Liver (tissue), 9 donors: Measurements from ENCODE around the gene CACNA1I. TPM values are rescaled to one million over a fixed set of nuclear protein-coding genes. Genes with fewer than 3 reads are reported as not detected.

ENCODE experiments used
- DNase-seq: peaks from one replicate; pipeline ENCODE4 v3.0.0-alpha.2; 2017; ENCODE audit warnings: low spot score
- H3K27ac ChIP-seq, 2 donors: one replicate each; pipeline ENCODE4 v1.7.0; 2013; ENCODE audit warnings: inconsistent platforms in 2 of 2, low read length in 2 of 2, control low read depth in 1 of 2, low read depth in 1 of 2, mild to moderate bottlenecking in 1 of 2
- H3K27me3 ChIP-seq, 4 donors: one replicate each; pipeline versions ENCODE4 v1.6.1 to v1.7.0; 2013; ENCODE audit warnings: low read length in 3 of 4, inconsistent platforms in 1 of 4, mild to moderate bottlenecking in 1 of 4, moderate library complexity in 1 of 4; ENCODE audit not compliant: control insufficient read depth in 4 of 4, insufficient read depth in 4 of 4
- H3K36me3 ChIP-seq, 4 donors: one replicate each; pipeline versions ENCODE4 v1.6.1 to v1.7.0; 2013; ENCODE audit warnings: low read length in 3 of 4, mild to moderate bottlenecking in 3 of 4, low read depth in 1 of 4, moderate library complexity in 1 of 4; ENCODE audit not compliant: control insufficient read depth in 4 of 4, insufficient read depth in 3 of 4
- H3K4me1 ChIP-seq, 4 donors: one replicate each; pipeline versions ENCODE4 v1.6.1 to v1.7.0; 2013; ENCODE audit warnings: low read length in 3 of 4, mild to moderate bottlenecking in 3 of 4, moderate library complexity in 1 of 4; ENCODE audit not compliant: control insufficient read depth in 4 of 4, insufficient read depth in 4 of 4
- H3K4me3 ChIP-seq, 3 donors: one replicate each; pipeline versions ENCODE4 v1.6.1 to v1.7.0; 2013; ENCODE audit warnings: low read length in 3 of 3, control low read depth in 1 of 3, low read depth in 1 of 3, mild to moderate bottlenecking in 1 of 3
- H3K9ac ChIP-seq, 2 donors: one replicate each; pipeline ENCODE4 v1.7.0; 2013; ENCODE audit warnings: low read length in 2 of 2, mild to moderate bottlenecking in 2 of 2, moderate library complexity in 2 of 2, control low read depth in 1 of 2, low read depth in 1 of 2
- H3K9me3 ChIP-seq, 4 donors: one replicate each; pipeline versions ENCODE4 v1.6.1 to v1.7.0; 2013; ENCODE audit warnings: low read length in 3 of 4; ENCODE audit not compliant: control insufficient read depth in 4 of 4
- EGR1 ChIP-seq, 2 donors: IDR thresholded peaks; 2 replicates each; pipeline ENCODE4 v1.6.1; 2016 to 2018; ENCODE audit warnings: antibody characterized with exemption in 2 of 2, low read depth in 2 of 2
- FOXA1 ChIP-seq: IDR thresholded peaks from 2 replicates; pipeline ENCODE4 v1.6.1; 2016; ENCODE audit warnings: antibody characterized with exemption
- FOXA2 ChIP-seq: IDR thresholded peaks from 2 replicates; pipeline ENCODE4 v1.6.1; 2016; ENCODE audit warnings: antibody characterized with exemption
- GABPA ChIP-seq, 2 donors: IDR thresholded peaks in 1 of 2; conservative IDR thresholded peaks in 1 of 2; 2 replicates each; pipeline ENCODE4 v1.6.1; 2016; ENCODE audit warnings: antibody characterized with exemption in 2 of 2, mild to moderate bottlenecking in 1 of 2, moderate library complexity in 1 of 2
- HNF4A ChIP-seq, 2 donors: conservative IDR thresholded peaks; 2 replicates each; pipeline ENCODE4 v1.6.1; 2016; ENCODE audit warnings: antibody characterized with exemption in 2 of 2, mild to moderate bottlenecking in 2 of 2
- HNF4G ChIP-seq: IDR thresholded peaks from 2 replicates; pipeline ENCODE4 v1.6.1; 2016; ENCODE audit warnings: antibody characterized with exemption
- JUND ChIP-seq, 2 donors: IDR thresholded peaks; 2 replicates each; pipeline ENCODE4 v1.6.1; 2016; ENCODE audit warnings: antibody characterized with exemption in 2 of 2
- MAX ChIP-seq: IDR thresholded peaks from 2 replicates; pipeline ENCODE4 v1.6.1; 2016; ENCODE audit warnings: antibody characterized with exemption
- NR2F2 ChIP-seq: IDR thresholded peaks from 2 replicates; pipeline ENCODE4 v1.6.1; 2016; ENCODE audit warnings: antibody characterized with exemption
- RAD21 ChIP-seq, 2 donors: IDR thresholded peaks; 2 replicates each; pipeline ENCODE4 v1.6.1; 2016; ENCODE audit warnings: antibody characterized with exemption in 2 of 2, mild to moderate bottlenecking in 2 of 2
- RXRA ChIP-seq, 2 donors: IDR thresholded peaks; 2 replicates each; pipeline ENCODE4 v1.6.1; 2017 to 2018; ENCODE audit warnings: antibody characterized with exemption in 2 of 2, mild to moderate bottlenecking in 1 of 2
- SP1 ChIP-seq: IDR thresholded peaks from 2 replicates; pipeline ENCODE4 v1.6.1; 2018; ENCODE audit warnings: antibody characterized with exemption, mild to moderate bottlenecking
- TAF1 ChIP-seq: conservative IDR thresholded peaks from 2 replicates; pipeline ENCODE4 v1.6.1; 2016; ENCODE audit warnings: antibody characterized with exemption, mild to moderate bottlenecking
- YY1 ChIP-seq: IDR thresholded peaks from 2 replicates; pipeline ENCODE4 v1.6.1; 2016; ENCODE audit warnings: antibody characterized with exemption, mild to moderate bottlenecking
- WGBS: extraction: QIAGEN DNeasy Blood & Tissue Kit; methylation state at CpG from one replicate; pipeline ENCODE4 v1.1.7; 2013; 5-methylcytosine and 5-hydroxymethylcytosine counted together
- polyA plus RNA-seq, 2 donors: library from polyadenylated mRNA; stranded (reverse) in 1 of 2; unstranded in 1 of 2; fragments of 200-250 nt in 1 of 2; fragments of >200 nt in 1 of 2; fragmentation: Nextera tagmentation in 1 of 2; extraction: Ambion mirVana in 1 of 2; gene quantifications; one replicate each; pipeline versions ENCODE4 v1.2.1 to v1.2.3, GENCODE V29; 2013 to 2015
- total RNA-seq, 2 donors: library from RNA; depleted of rRNA; stranded (reverse); fragments of >200 nt; gene quantifications; one replicate each; pipeline ENCODE4 v1.2.3, GENCODE V29; 2014
- TF ChIP-seq, protein P1 (sequence below): IDR thresholded peaks from 2 replicates; pipeline ENCODE4 v1.6.1; 2016; ENCODE audit warnings: antibody characterized with exemption
- TF ChIP-seq, protein P2 (sequence below): IDR thresholded peaks from 2 replicates; pipeline ENCODE4 v1.6.1; 2016; ENCODE audit warnings: antibody characterized with exemption
- TF ChIP-seq, protein P3 (sequence below): fragments of 150-350 bp; IDR thresholded peaks from 2 replicates; pipeline ENCODE4 v1.5.1; 2017; ENCODE audit warnings: improper control_type of control experiment, low read depth, low read length; ENCODE audit not compliant: missing input control
- TF ChIP-seq, protein P4 (sequence below): IDR thresholded peaks from 2 replicates; pipeline ENCODE4 v1.6.1; 2016; ENCODE audit warnings: antibody characterized with exemption, mild to moderate bottlenecking
- donor health status: healthy.
- donor health status: healthy.
- donor health status: healthy.
- donor health status: healthy.
- donor health status: healthy.

The CACNA1I gene
- total and polyA plus RNA-seq, 4 donors: under 0.01 to 0.14 (median 0.01) TPM; not detected in 1

DNA sequence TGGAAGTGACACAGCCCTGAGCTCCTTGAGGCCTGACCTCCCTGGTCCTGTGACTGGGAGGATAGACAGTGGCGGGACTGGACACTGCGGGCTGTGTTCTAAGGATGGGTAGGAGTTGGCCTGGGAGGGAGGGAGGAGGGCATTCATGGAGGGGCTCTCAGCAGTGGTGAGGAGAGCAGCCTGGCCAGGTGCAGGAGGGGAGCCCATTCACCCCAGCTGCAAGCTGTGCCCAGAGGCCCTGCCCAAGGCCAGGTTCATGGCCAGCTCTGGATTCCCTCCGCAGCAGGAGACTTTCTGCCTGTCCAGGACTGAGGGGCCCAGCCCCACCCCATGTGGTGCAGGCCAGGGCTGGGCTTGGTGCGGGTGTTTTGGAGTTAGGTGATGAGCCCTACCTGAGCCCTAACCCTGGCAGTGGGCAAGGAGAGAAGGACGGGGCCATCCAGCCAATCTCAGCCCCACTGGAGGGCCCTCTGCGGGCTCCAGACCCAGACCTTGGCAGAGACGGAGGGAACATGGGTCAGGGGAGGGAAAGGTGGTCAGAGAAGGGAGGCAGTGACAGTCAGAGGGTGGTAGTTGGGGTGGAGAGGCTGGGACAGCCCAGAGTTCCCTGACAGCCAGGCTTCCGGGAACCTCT, 26.8 kb downstream of the CACNA1I start:
- DNase-seq: no peak
- H3K4me1 ChIP-seq: peaks cover 0 to 2% (median 0%) of the 10 kb centered on the region in 4 donors
- H3K27ac ChIP-seq: no peak overlapping the region
- TF ChIP-seq RAD21 (IDR thresholded peaks at IDR 0.05): no peak
- TF ChIP-seq JUND (IDR thresholded peaks at IDR 0.05): no peak
- TF ChIP-seq, protein P1, sequence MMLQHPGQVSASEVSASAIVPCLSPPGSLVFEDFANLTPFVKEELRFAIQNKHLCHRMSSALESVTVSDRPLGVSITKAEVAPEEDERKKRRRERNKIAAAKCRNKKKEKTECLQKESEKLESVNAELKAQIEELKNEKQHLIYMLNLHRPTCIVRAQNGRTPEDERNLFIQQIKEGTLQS: no peak
- TF ChIP-seq SP1: no peak
- TF ChIP-seq, protein P2, sequence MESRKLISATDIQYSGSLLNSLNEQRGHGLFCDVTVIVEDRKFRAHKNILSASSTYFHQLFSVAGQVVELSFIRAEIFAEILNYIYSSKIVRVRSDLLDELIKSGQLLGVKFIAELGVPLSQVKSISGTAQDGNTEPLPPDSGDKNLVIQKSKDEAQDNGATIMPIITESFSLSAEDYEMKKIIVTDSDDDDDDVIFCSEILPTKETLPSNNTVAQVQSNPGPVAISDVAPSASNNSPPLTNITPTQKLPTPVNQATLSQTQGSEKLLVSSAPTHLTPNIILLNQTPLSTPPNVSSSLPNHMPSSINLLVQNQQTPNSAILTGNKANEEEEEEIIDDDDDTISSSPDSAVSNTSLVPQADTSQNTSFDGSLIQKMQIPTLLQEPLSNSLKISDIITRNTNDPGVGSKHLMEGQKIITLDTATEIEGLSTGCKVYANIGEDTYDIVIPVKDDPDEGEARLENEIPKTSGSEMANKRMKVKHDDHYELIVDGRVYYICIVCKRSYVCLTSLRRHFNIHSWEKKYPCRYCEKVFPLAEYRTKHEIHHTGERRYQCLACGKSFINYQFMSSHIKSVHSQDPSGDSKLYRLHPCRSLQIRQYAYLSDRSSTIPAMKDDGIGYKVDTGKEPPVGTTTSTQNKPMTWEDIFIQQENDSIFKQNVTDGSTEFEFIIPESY: no peak
- no peak for TF ChIP-seq YY1
- no peak overlapping the region for H3K9ac ChIP-seq
- 69% methylated on average over 8 of the region's 8 CpGs for WGBS
- H3K27me3 ChIP-seq: peaks cover 0 to 6% (median 0%) of the 10 kb centered on the region in 4 donors
- no peaks in the 10 kb centered on the region for H3K9me3 ChIP-seq
- H3K36me3 ChIP-seq: no peaks in the 10 kb centered on the region
- no peak overlapping the region for H3K4me3 ChIP-seq

GRCh38 chr22:39598017-39598965, 27.7 kb downstream of the CACNA1I start:
- Histone ChIP-seq H3K27ac (no peak overlapping the region), H3K9me3 (peaks cover 0 to 3% (median 1%) of the 10 kb centered on the region in 4 donors), H3K9ac (no peak overlapping the region), H3K27me3 (peaks cover 0 to 6% (median 0%) of the 10 kb centered on the region in 4 donors), H3K36me3 (no peaks in the 10 kb centered on the region), H3K4me3 (no peak overlapping the region), H3K4me1 (peaks cover 0 to 2% (median 0%) of the 10 kb centered on the region in 4 donors)
- 18% methylated on average over 36 of the region's 36 CpGs for WGBS
- TF ChIP-seq RXRA (IDR thresholded peaks at IDR 0.05) (no peak), YY1 (no peak), RAD21 (IDR thresholded peaks at IDR 0.05) (no peak), HNF4A (conservative IDR thresholded peaks at IDR 0.05) (no peak), FOXA2 (no peak), GABPA (IDR thresholded peaks at IDR 0.05 in 1 of 2, conservative IDR thresholded peaks at IDR 0.05 in 1 of 2) (no peak), NR2F2 (no peak), SP1 (no peak), JUND (IDR thresholded peaks at IDR 0.05) (no peak), MAX (no peak), TAF1 (no peak), EGR1 (IDR thresholded peaks at IDR 0.05; ENCODE audit: low read depth in 2 of 2) (no peak), FOXA1 (no peak), HNF4G (no peak)
- TF ChIP-seq, protein P3, sequence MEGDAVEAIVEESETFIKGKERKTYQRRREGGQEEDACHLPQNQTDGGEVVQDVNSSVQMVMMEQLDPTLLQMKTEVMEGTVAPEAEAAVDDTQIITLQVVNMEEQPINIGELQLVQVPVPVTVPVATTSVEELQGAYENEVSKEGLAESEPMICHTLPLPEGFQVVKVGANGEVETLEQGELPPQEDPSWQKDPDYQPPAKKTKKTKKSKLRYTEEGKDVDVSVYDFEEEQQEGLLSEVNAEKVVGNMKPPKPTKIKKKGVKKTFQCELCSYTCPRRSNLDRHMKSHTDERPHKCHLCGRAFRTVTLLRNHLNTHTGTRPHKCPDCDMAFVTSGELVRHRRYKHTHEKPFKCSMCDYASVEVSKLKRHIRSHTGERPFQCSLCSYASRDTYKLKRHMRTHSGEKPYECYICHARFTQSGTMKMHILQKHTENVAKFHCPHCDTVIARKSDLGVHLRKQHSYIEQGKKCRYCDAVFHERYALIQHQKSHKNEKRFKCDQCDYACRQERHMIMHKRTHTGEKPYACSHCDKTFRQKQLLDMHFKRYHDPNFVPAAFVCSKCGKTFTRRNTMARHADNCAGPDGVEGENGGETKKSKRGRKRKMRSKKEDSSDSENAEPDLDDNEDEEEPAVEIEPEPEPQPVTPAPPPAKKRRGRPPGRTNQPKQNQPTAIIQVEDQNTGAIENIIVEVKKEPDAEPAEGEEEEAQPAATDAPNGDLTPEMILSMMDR: no peak
- TF ChIP-seq, protein P1: no peak
- TF ChIP-seq, protein P4, sequence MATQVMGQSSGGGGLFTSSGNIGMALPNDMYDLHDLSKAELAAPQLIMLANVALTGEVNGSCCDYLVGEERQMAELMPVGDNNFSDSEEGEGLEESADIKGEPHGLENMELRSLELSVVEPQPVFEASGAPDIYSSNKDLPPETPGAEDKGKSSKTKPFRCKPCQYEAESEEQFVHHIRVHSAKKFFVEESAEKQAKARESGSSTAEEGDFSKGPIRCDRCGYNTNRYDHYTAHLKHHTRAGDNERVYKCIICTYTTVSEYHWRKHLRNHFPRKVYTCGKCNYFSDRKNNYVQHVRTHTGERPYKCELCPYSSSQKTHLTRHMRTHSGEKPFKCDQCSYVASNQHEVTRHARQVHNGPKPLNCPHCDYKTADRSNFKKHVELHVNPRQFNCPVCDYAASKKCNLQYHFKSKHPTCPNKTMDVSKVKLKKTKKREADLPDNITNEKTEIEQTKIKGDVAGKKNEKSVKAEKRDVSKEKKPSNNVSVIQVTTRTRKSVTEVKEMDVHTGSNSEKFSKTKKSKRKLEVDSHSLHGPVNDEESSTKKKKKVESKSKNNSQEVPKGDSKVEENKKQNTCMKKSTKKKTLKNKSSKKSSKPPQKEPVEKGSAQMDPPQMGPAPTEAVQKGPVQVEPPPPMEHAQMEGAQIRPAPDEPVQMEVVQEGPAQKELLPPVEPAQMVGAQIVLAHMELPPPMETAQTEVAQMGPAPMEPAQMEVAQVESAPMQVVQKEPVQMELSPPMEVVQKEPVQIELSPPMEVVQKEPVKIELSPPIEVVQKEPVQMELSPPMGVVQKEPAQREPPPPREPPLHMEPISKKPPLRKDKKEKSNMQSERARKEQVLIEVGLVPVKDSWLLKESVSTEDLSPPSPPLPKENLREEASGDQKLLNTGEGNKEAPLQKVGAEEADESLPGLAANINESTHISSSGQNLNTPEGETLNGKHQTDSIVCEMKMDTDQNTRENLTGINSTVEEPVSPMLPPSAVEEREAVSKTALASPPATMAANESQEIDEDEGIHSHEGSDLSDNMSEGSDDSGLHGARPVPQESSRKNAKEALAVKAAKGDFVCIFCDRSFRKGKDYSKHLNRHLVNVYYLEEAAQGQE: no peak
- TF ChIP-seq, protein P2: no peak
- DNase-seq: peak; percentile 61
